ENCODE measurements around the gene AOPEP. TPM values are rescaled to one million over a fixed set of nuclear protein-coding genes. Genes with fewer than 3 reads are reported as not detected.

AOPEP gene
- total and polyA plus RNA-seq, 12 donors: 110 to 250 (median 161) TPM

DNA sequence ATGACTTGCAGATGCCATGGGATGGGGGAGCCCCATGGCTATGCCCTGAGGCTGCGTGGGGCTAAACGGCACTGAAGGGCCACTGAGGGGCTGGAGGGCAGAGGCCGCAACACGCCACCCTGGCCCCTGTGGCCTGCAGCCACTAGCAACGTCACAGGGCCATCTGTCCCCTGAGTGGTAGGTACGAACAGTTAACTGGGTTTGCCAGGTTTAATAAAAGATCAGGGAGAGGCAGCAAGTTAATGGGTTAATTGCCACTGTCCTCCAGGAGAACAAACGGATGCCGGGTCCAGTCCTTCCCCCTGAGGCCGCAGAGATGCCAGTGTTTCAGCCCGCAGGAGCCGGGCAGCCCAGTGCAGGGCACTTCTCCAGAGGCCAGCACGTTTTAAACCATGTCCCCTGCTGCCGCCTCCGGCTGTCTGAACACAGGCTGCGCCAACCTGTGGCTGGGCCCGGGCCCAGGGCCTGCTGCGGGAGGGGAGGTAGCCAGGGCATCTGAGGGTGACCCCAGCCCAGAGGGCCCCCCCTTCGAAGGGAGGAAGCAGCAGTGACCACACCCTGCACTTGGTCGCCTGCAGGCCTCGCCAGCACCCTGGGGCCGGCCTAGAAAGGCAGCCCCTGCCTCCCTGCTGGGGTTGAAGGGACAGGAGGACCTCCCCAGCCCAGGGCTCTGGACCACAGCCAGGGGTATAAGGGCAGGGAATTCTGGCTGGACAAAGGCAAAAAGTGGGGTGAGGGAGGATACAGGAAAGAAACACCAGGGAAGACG is 363.7 kb downstream of the AOPEP start:
- Histone ChIP-seq H3K27ac (peak overlapping the region; percentile 16 to 88 (median 80)), H3K36me3 (peaks cover 0 to 58% (median 22%) of the 10 kb centered on the region in 9 donors), H3K9me3 (no peaks in the 10 kb centered on the region), H3K4me1 (peaks cover 43 to 100% (median 94%) of the 10 kb centered on the region in 9 donors), H3K4me3 (no peak overlapping the region), H3K27me3 (no peaks in the 10 kb centered on the region)
- intact Hi-C loops (cut with DNase I): loop anchor here in 3 of 10 donors (2.0 to 5.0 kb wide), 3 partner anchors 33 to 158 kb away; no protein-coding TSS in a partner anchor
- peak; percentile 66 to 71 for DNase-seq
- ATAC-seq: peak; percentile 41 to 76 (median 60)
- 26 to 35% methylated on average over 22 of the region's 22 CpGs for WGBS, 2 donors
- TF ChIP-seq, protein P1, sequence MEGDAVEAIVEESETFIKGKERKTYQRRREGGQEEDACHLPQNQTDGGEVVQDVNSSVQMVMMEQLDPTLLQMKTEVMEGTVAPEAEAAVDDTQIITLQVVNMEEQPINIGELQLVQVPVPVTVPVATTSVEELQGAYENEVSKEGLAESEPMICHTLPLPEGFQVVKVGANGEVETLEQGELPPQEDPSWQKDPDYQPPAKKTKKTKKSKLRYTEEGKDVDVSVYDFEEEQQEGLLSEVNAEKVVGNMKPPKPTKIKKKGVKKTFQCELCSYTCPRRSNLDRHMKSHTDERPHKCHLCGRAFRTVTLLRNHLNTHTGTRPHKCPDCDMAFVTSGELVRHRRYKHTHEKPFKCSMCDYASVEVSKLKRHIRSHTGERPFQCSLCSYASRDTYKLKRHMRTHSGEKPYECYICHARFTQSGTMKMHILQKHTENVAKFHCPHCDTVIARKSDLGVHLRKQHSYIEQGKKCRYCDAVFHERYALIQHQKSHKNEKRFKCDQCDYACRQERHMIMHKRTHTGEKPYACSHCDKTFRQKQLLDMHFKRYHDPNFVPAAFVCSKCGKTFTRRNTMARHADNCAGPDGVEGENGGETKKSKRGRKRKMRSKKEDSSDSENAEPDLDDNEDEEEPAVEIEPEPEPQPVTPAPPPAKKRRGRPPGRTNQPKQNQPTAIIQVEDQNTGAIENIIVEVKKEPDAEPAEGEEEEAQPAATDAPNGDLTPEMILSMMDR (IDR thresholded peaks at IDR 0.05): peak in 2 of 9 donors; percentile 24 to 25

DNA sequence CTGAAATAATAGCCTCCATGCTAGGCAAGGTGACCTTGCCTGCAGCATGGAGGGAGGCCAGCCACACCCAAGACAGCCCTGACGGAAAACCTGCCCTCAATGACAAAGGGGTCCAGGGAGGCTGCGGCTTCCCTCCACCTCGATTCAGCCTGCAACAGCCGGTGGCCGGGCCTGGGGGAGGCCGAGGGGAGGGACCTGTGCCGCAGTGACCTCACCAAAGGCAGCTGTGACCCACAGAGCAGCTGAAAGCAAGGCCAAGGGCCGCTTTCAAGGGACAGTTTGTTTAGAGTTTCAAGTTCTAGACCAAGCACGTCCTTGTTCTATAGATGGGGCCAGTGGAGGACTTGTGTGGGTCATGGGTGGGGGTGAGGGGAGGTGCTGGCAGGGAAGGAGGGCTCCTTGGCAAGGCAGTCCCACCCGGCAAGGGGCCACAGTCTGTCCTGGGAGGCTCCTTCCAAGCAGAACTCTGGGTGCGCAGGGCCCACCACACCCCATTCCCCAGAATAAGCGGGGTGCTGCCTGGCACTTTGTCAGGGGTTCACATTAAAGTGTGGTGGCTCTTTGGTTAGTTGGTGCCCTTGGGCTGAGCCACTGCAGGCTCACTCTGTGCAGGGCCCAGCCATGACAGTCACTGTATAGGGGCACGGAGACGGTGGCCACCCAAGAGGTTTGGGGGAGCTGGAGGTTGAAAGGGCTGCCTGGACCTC is 364.5 kb downstream of the AOPEP start:
- ATAC-seq (peak in 6 of 8 donors; percentile 0 to 19 (median 8)), DNase-seq (no peak)
- Histone ChIP-seq H3K4me1 (peaks cover 44 to 100% (median 95%) of the 10 kb centered on the region in 9 donors), H3K4me3 (no peak overlapping the region), H3K27me3 (no peaks in the 10 kb centered on the region), H3K36me3 (peaks cover 0 to 52% (median 14%) of the 10 kb centered on the region in 9 donors), H3K9me3 (no peaks in the 10 kb centered on the region), H3K27ac (peak overlapping the region; percentile 16 to 88 (median 80))
- intact Hi-C loops (cut with DNase I): loop anchor here in 3 of 10 donors (2.0 to 5.0 kb wide), 3 partner anchors 32 to 159 kb away; no protein-coding TSS in a partner anchor
- WGBS, 2 donors: 61 to 71% methylated on average over 14 of the region's 14 CpGs
- TF ChIP-seq, protein P1 (IDR thresholded peaks at IDR 0.05): no peak

DNA sequence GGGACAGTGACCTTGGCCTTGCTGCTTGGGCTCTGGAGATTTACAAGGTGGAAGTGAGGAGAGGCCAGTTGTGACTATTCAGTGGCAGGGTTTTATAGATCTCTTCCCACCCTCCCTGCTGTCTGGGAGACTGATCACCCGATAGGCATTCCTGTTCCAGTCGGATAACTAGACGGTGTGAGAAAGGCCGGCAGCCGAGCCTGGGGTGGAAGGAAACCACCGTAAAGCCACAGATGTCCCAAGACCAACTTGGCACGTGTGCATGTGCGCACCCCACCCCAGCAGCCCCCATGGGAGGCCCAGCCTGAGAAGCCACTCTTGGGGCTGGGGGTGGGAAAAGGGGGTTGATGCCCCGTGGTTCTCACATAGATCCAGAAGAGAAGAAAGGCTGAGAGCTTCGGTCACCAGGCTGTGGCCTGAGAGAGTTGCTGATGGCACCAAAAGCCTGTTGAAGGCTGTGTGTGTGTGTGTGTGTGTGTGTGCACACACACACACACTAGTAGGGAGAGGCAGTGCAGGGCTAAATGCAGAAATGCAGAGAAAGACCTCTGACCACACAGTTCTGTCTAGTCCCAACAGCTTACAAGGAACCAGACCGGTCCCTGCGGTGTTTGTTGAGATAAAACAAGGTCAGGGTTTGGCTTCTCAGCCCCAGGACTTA is 365.2 kb downstream of the AOPEP start:
- peak overlapping the region; percentile 25 to 88 (median 80) for H3K27ac ChIP-seq
- H3K27me3 ChIP-seq: no peaks in the 10 kb centered on the region
- DNase-seq (no peak), ATAC-seq (peak in 6 of 8 donors; percentile 1 to 13 (median 4))
- H3K36me3 ChIP-seq: peaks cover 0 to 52% (median 9%) of the 10 kb centered on the region in 9 donors
- H3K4me3 ChIP-seq: no peak overlapping the region
- H3K9me3 ChIP-seq: no peaks in the 10 kb centered on the region
- TF ChIP-seq, protein P1 (IDR thresholded peaks at IDR 0.05): no peak
- WGBS, 2 donors: 40 to 46% methylated on average over 12 of the region's 12 CpGs
- intact Hi-C loops (cut with DNase I): loop anchor here in 3 of 10 donors (2.0 to 5.0 kb wide), 3 partner anchors 31 to 159 kb away; no protein-coding TSS in a partner anchor
- H3K4me1 ChIP-seq: peaks cover 44 to 98% (median 91%) of the 10 kb centered on the region in 9 donors
